PC-9 (cell line): ENCODE measurements around the gene TTLL3. TPM values are rescaled to one million over a fixed set of nuclear protein-coding genes. Genes with fewer than 3 reads are reported as not detected.

Experiments
- BruUV-seq: library from RNA; stranded (reverse); fragments of 400-500 nt; replicated peaks from 2 replicates; lab custom pipeline; 2021; lab: Mats Ljungman, UMichigan
- CTCF ChIA-PET: fragments of 300-600 bp; sonication (Branson Sonifier 250); formaldehyde crosslinking; loops from one replicate; lab custom pipeline; 2022; ENCODE audit warnings: antibody characterized with exemption; lab: Charles Lee
- POLR2A ChIA-PET: fragments of 300-600 bp; sonication (Branson Sonifier 250); formaldehyde crosslinking; loops from one replicate; lab custom pipeline; 2022; ENCODE audit warnings: antibody characterized with exemption; ENCODE audit not compliant: unreplicated experiment; lab: Charles Lee
- DNase-seq, 2 experiments: peaks; one replicate each; pipeline versions ENCODE4 v3.0.0 to v3.0.0-alpha.2; 2015 to 2022; ENCODE audit warnings: mixed read lengths in 1 of 2
- H2AFZ ChIP-seq: fragments of 200-600 bp; sonication (generic); 2 replicates; pipeline ENCODE4 v1.8.1; 2017; ENCODE audit warnings: antibody characterized with exemption
- H3F3A ChIP-seq: fragments of 200-600 bp; sonication (generic); 2 replicates; pipeline ENCODE4 v1.8.1; 2017; ENCODE audit warnings: antibody characterized with exemption, mild to moderate bottlenecking, low read depth; ENCODE audit not compliant: insufficient read depth
- H3K27ac ChIP-seq: fragments of 200-600 bp; sonication (generic); 2 replicates; pipeline ENCODE4 v1.6.1; 2016; ENCODE audit warnings: mixed run types
- H3K27me3 ChIP-seq: fragments of 200-600 bp; sonication (generic); 2 replicates; pipeline ENCODE4 v1.6.1; 2016; ENCODE audit warnings: low read depth, mixed run types; ENCODE audit not compliant: insufficient read depth
- H3K36me3 ChIP-seq: fragments of 200-600 bp; sonication (generic); 2 replicates; pipeline ENCODE4 v1.6.1; 2016; ENCODE audit warnings: low read depth, mixed run types
- H3K4me1 ChIP-seq: fragments of 200-600 bp; sonication (generic); replicated peaks from 2 replicates; pipeline ENCODE4 v1.6.1; 2016; ENCODE audit warnings: mixed run types; ENCODE audit not compliant: insufficient read depth
- H3K4me2 ChIP-seq: fragments of 200-600 bp; sonication (generic); 2 replicates; pipeline ENCODE4 v1.6.1; 2017; ENCODE audit warnings: mixed run types
- H3K4me3 ChIP-seq: fragments of 200-600 bp; sonication (generic); 2 replicates; pipeline ENCODE4 v1.6.1; 2016; ENCODE audit warnings: mixed run types
- H3K79me2 ChIP-seq: fragments of 200-600 bp; sonication (generic); 2 replicates; pipeline ENCODE4 v1.6.1; 2017; ENCODE audit warnings: low read depth, mixed run types
- H3K9me2 ChIP-seq: fragments of 200-600 bp; sonication (generic); 2 replicates; pipeline ENCODE4 v1.8.1; 2017; ENCODE audit warnings: mild to moderate bottlenecking; ENCODE audit not compliant: insufficient read depth
- H3K9me3 ChIP-seq: fragments of 200-600 bp; sonication (generic); 2 replicates; pipeline ENCODE4 v1.8.1; 2016; ENCODE audit warnings: low read depth; ENCODE audit not compliant: insufficient read depth
- H4K20me1 ChIP-seq: fragments of 200-600 bp; sonication (generic); 2 replicates; pipeline ENCODE4 v1.8.1; 2017; ENCODE audit not compliant: insufficient read depth
- CTCF ChIP-seq: fragments of 200-600 bp; sonication (generic); conservative IDR thresholded peaks from 2 replicates; pipeline ENCODE4 v1.6.1; 2017; ENCODE audit warnings: mixed run types, antibody characterized with exemption, mild to moderate bottlenecking, moderate library complexity
- EZH2 ChIP-seq: fragments of 200-600 bp; sonication (generic); IDR thresholded peaks from 2 replicates; pipeline ENCODE4 v1.8.0; 2017; ENCODE audit warnings: antibody characterized with exemption, low read depth
- intact Hi-C: fragments of 100-400 bp; cut with micrococcal nuclease; formaldehyde crosslinking; loops from one replicate; pipeline ENCODE4 v1.10.0; 2022; ENCODE audit not compliant: unreplicated experiment
- total RNA-seq: library from RNA; stranded (reverse); gene quantifications from 2 replicates; pipeline ENCODE4 v1.2.3, GENCODE V29; 2021

The TTLL3 gene
- total RNA-seq, 1 experiment from 2014 or later: 21.7 TPM

GRCh38 chr3:9809239-9809614, 835 bp upstream of the TTLL3 start:
- 0 out of 2 replicates have a peak, but pooled peaks cover 6% of the 10 kb centered on the region for H4K20me1 ChIP-seq
- H3K4me2 ChIP-seq: peak overlapping the region; percentile 95
- H3F3A ChIP-seq: peaks cover 36% of the 10 kb centered on the region
- TF ChIP-seq EZH2: no peak
- no peak for TF ChIP-seq CTCF
- ChIA-PET CTCF (interaction anchor here (0.5 to 0.6 kb wide), 2 partner anchors 30 to 304 kb away, joined by 4 to 5 read pairs; no protein-coding TSS in a partner anchor), POLR2A (interaction anchor here (0.7 to 0.9 kb wide), 3 partner anchors 16 to 178 kb away, joined by 3 to 4 read pairs (median 3); partner anchors contain the start of genes ARPC4 and EMC3)
- no TSS peak for BruUV-seq
- intact Hi-C loops: loop anchor here (10.0 kb wide), 1 partner anchor 304 kb away; no protein-coding TSS in a partner anchor
- peak overlapping the region; percentile 66 for H3K4me3 ChIP-seq
- no peaks in the 10 kb centered on the region for H3K9me2 ChIP-seq
- H3K27ac ChIP-seq: peak overlapping the region; percentile 62
- no peaks in the 10 kb centered on the region for H3K9me3 ChIP-seq
- H3K27me3 ChIP-seq: no peaks in the 10 kb centered on the region
- no peak overlapping the region for H2AFZ ChIP-seq
- H3K36me3 ChIP-seq: peaks cover 11% of the 10 kb centered on the region; the same call in 1 of the 2 replicates
- H3K4me1 ChIP-seq: peaks cover 19% of the 10 kb centered on the region
- H3K79me2 ChIP-seq: no peaks in the 10 kb centered on the region
- DNase-seq: peak; percentile 27 to 50

GRCh38 chr3:9810433-9810770, 340 bp downstream of the TTLL3 start:
- Histone ChIP-seq H3K4me2 (peak overlapping the region; percentile 95), H3K4me3 (peak overlapping the region; percentile 66), H3K79me2 (no peaks in the 10 kb centered on the region), H3K4me1 (peaks cover 19% of the 10 kb centered on the region), H2AFZ (peak overlapping the region; percentile 77), H3K36me3 (0 out of 2 replicates have a peak, but pooled peaks cover under 1% of the 10 kb centered on the region), H3F3A (peaks cover 36% of the 10 kb centered on the region), H3K27me3 (no peaks in the 10 kb centered on the region), H3K9me3 (no peaks in the 10 kb centered on the region), H4K20me1 (no peaks in the 10 kb centered on the region), H3K9me2 (no peaks in the 10 kb centered on the region), H3K27ac (no peak overlapping the region)
- CTCF ChIA-PET: no interaction called here
- intact Hi-C loops: loop anchor here (2.0 kb wide), 1 partner anchor 136 kb away; no protein-coding TSS in a partner anchor
- DNase-seq: no peak
- BruUV-seq: no TSS peak
- TF ChIP-seq EZH2 (no peak), CTCF (no peak)
- POLR2A ChIA-PET: no interaction called here

GRCh38 chr3:9810846-9811245, 784 bp downstream of the TTLL3 start:
- Histone ChIP-seq H3K4me3 (peak overlapping the region; percentile 66; the same call in 1 of the 2 replicates), H3K9me3 (no peaks in the 10 kb centered on the region), H4K20me1 (no peaks in the 10 kb centered on the region), H3K79me2 (no peaks in the 10 kb centered on the region), H3K4me1 (peaks cover 19% of the 10 kb centered on the region), H3K27me3 (no peaks in the 10 kb centered on the region), H3K9me2 (no peaks in the 10 kb centered on the region), H3K27ac (no peak overlapping the region), H3K36me3 (no peaks in the 10 kb centered on the region), H3F3A (peaks cover 36% of the 10 kb centered on the region), H3K4me2 (peak overlapping the region; percentile 95), H2AFZ (peak overlapping the region; percentile 77; the same call in 1 of the 2 replicates)
- BruUV-seq: TSS peak; percentile 9
- CTCF ChIA-PET: no interaction called here
- intact Hi-C loops: loop anchor here (2.0 kb wide), 1 partner anchor 136 kb away; no protein-coding TSS in a partner anchor
- POLR2A ChIA-PET: no interaction called here
- DNase-seq: no peak
- TF ChIP-seq CTCF (no peak), EZH2 (no peak)
